Stimulated activated CD4-positive, alpha-beta T cell treated with anti-CD3 and anti-CD28 coated beads, Interleukin-1b, Interleukin-23, amount 100 ng/mL, for 1 hour (primary cell): ENCODE measurements around the gene MARCHF11.

Source experiments
- DNase-seq, 2 donors: peaks; one replicate each; pipeline ENCODE4 v3.0.0-alpha.2; 2020; ENCODE audit warnings: low read depth in 2 of 2

Gene MARCHF11

DNA sequence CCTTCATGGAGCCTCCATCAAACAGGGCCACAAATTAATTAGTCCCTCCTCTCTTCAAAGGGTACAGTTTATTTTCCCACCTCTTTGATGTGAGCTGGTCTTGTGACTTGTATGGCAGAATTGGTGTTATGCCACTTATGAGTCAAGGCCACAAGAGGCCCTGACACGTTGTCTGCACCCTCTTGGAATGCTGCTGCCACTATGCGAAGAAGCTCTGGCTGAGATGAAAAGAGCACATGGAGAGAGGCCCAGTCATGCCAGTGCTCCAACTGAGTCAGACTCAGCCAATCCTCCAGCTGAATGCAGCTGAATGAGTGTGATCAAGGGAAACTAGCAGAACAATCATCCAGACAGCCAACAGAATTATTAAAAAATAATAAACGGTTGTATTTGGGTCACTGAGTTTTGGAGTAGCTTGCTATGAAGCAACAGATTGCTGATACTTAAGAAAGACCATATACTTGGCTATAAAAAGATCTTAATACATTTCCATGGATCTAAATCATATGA is 128.3 kb downstream of the MARCHF11 start:
- DNase-seq, result no peak

GRCh38 chr5:16050414-16050813 is 129.2 kb downstream of the MARCHF11 start:
- DNase-seq, result no peak

DNA sequence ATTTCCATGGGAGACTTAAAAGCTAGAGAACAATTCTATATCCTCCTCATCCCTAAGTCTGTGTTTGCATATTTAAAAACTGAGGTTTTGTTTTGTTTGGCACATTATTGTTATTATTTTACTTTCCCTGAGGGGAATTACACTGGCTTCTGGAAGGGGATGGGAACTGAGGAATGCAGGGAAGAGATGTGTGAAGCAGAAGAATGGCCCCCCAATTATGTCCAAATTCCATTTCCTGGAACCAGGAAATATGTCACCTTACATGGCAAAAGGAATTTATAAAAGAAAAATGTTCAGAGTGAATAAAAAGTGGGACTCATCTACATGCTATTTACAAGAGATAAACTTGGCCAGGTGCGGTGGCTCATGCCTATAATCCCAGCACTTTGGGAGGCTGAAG is 129.8 kb downstream of the MARCHF11 start:
- no peak for DNase-seq

GRCh38 chr5:16048132-16048531 is 131.5 kb downstream of the MARCHF11 start:
- no peak for DNase-seq

DNA sequence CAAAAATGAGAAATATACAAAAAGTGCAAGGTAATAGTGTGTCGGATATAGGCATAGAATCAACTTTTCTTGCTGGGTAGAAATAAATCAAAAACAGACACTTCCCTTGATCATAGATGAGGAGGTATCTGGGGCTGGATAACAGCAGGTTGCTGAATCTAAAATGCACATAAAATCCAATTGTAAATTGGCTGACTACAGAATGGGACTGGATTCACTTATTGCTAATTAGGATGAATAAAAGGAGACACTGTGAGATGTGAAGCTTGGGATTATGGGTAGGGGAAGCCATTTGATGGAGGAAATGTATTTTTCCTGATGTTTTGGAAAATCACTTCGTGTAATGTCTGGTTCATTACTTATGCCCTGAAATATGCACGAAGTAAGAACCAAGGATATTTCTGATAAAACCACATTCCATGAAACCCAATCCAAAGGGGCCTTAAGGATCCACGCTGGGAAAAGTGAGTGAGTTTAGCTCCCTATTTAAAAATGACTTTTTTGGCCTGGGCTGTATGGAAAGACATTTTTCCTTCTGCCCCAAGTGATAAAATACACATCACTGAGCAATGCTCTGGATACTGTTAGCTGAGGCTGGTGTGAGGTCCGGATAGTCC is 136.1 kb downstream of the MARCHF11 start:
- DNase-seq, result no peak

DNA sequence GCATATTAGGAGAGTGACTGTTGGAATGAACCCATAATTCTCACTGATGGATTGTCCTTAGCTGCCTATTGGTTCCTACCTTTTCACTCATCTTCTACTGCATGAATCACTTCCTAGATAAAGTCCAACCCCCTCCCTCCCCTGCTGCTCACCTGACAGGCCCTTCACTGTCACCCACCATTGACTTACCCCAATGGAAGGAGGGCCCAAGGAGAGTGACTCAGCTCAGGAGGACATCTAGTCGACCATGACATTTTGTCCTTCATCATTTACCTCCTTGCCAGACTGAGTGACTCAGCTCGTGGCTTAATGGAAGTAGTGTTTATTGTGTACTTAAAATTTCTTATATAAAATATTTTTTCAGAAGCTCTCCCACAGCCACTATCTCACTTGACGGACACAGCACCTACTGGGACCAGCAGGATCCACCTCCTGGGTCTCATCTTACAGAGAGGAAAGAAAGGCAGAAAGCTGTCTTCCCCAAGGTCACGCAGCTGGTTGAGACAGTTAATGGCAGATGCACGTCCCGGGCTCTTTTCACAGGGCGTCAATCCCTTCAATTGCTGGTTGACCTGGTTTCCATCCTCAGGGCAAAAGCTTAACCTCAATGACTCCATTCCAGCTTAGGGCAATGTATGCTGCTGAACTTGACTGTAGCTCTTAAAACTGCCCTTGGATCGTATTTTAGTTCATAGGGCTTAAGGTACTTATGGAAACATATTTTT is 142.3 kb downstream of the MARCHF11 start:
- DNase-seq, result no peak

DNA sequence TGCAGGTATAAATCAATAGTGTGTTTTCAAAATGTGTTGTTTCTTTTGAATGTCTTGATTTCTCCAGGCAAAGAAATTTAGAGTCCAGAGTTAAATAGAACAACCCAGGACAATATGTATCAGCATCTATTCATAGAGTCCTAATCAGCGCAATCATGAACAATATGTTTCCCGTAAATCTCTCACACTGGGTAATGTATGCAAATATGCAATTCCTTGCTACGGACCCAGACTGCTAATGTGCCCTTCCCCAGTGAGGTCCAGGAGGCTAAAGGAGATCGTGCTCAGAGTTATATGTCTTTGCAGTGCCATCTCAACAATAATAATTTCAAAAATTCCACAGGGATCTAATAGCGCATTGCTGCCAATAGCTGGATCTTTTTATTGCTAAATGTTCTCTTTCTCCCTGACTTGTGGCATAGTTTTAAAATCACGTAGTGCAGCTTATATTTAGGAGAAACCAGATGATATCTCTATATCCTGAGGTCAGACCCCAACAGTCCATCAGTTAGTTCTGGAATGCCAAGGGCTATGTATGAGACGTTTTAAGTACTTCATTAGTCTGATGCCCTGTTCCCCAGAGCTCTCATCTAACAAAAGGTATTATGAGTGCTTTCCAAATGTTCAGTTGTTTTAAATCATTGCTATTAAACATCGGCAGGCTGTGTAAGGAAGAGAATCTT is 145.1 kb downstream of the MARCHF11 start:
- DNase-seq, result no peak

GRCh38 chr5:16033187-16033925 is 146.2 kb downstream of the MARCHF11 start:
- no peak for DNase-seq

DNA sequence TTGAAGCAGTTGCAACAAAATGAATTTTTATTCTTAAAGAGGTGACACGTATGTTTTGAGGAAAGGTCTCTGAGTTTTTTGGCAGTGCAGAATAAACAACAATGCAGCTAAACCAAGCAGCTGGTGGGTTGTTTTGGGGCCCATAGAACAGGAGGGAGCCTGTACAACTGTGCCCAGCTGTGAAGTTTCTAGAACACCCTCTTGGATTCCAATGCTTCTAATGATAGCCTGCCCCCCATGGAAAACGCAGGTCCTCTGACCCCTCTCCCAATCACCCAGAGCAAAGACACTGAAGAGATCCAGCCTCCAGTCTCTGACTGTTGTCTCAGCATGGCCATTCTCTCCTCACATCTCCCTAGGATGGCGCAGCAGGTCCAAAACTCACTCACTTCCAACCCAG is 150.9 kb downstream of the MARCHF11 start:
- DNase-seq, result no peak

- DNase-seq, result no peak
Measured at GRCh38 chr5:16025681-16026080, 153.9 kb downstream of the MARCHF11 start.

GRCh38 chr5:16018970-16019369 is 160.6 kb downstream of the MARCHF11 start:
- no peak for DNase-seq

GRCh38 chr5:16017720-16018119 is 161.9 kb downstream of the MARCHF11 start:
- no peak for DNase-seq
